GM18511 (cell line): ENCODE measurements around the gene LOXL4.

Source experiments
- ATAC-seq: cut with Tn5 transposase; IDR thresholded peaks from one replicate; pipeline ENCODE4 v1.9.1; 2021; ENCODE audit warnings: mild to moderate bottlenecking, moderate library complexity; ENCODE audit not compliant: unreplicated experiment

The LOXL4 gene

DNA sequence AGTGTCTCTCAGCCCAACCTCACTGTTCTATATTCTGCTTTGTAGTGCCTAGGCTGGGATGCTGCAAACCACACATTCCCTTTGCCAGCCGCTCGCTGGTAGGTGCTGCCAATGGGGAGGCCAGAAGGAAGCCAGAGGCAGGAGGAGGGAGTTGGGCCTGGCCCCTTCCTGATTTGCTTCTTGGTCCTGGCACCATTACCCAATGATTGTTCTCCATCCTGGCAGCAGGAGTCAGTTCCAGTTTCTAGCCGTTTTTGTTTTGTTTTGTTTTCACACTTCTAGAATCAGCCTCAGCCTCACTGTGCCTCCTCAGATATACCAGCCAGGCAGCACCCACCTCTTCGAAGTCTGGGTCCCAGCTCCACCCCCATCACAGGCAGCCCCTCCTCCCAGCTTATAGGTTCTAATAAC, 27.4 kb upstream of the LOXL4 start:
- no peak for ATAC-seq

DNA sequence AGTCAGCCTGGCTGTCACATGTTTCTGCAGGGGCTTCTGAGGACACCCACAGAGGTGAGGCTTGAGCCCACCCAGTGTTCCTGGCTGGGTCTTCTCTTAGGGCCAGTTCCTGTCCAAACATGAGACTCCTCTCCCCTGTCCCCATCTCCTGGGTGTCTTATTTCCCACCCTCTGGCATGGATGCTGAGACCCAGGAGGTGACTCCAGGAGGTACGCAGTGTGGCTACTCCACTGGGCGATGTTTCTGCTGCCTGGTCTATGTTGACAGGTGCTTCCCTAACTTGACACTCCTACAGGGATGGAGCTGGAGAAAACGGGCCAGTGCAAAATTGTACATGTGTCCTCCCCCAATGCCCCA, 26.3 kb upstream of the LOXL4 start:
- ATAC-seq = no peak

DNA sequence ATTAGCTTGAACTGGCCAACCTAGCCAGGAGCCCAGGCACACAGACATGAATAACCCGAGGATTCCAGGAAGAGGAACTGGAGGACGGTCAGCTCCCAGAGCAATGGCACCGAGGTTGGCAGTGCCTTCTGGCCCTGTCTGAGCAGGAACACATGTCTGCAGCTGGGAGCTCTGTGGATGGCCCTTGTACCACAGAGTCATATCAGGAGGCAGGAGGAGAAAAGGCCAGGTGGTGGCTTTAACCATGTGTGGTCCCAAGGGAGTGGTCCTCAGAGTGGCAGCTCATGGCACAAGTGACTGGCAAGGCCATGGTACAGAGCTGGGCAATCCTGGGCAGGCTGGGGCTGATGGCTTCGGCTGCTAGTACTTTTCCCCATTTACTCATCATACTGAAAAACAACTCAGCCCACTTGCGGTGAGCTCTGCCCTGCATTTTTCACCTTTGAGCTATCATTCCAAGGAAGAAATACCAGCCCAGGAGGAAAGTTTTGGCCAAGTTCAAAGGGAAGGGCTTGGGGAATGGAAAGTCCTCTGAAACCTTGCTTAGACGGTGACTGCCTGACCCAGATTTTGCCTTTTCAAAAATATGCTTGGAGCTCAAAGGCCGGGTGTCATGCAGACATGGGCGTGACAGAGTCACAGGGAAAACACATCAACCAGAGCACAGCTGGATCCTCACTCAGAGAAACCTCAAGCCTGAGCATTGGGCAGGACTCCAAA, 25.7 kb upstream of the LOXL4 start:
- ATAC-seq = no peak

DNA sequence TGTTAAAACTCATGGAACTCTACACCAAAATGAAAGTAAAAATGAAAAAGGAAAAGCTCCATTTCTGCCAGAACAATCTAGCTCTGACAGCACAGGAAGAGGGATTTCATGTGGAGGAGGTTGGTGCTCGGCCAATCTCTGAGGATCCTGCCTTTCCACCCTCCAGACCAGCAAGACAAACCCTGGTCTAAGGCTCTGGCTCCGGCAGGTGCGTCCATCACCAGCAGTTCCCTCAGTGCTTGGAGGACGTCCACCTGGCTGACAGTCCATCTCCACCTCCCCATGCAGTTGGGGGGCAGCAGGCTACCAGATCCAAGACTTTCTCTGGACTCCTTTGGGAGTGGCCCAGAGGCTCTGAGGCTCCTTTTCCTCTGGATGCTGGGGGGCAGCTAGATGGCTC, 25.0 kb upstream of the LOXL4 start:
- no peak for ATAC-seq

GRCh38 chr10:98289802-98290209, 21.8 kb upstream of the LOXL4 start:
- no peak for ATAC-seq

- ATAC-seq = no peak
Measured at GRCh38 chr10:98287321-98287720, 19.3 kb upstream of the LOXL4 start.

- ATAC-seq = no peak
Measured at GRCh38 chr10:98286419-98286818, 18.4 kb upstream of the LOXL4 start.

GRCh38 chr10:98285416-98285815, 17.4 kb upstream of the LOXL4 start:
- ATAC-seq = no peak

GRCh38 chr10:98276311-98276710, 8.3 kb upstream of the LOXL4 start:
- no peak for ATAC-seq

DNA sequence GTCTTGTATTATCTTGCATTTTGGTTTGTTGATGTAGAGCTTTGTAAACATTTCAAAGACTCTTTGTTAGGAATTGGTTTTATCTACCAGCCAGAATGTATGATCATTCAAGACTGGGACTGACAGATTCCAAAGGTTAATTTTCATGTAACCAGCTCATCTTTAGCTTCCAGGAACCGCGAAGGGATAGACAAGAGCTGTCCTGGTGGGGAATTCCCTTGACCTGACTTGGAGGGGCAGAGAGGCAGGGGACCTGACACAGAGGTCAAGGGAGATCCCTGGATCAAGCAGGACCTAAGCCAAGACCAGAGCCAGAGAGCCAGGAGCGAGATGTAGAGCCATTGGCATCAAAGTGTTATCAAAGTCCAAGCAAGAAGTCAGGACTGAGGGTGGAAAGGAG, 6.6 kb upstream of the LOXL4 start:
- no peak for ATAC-seq

DNA sequence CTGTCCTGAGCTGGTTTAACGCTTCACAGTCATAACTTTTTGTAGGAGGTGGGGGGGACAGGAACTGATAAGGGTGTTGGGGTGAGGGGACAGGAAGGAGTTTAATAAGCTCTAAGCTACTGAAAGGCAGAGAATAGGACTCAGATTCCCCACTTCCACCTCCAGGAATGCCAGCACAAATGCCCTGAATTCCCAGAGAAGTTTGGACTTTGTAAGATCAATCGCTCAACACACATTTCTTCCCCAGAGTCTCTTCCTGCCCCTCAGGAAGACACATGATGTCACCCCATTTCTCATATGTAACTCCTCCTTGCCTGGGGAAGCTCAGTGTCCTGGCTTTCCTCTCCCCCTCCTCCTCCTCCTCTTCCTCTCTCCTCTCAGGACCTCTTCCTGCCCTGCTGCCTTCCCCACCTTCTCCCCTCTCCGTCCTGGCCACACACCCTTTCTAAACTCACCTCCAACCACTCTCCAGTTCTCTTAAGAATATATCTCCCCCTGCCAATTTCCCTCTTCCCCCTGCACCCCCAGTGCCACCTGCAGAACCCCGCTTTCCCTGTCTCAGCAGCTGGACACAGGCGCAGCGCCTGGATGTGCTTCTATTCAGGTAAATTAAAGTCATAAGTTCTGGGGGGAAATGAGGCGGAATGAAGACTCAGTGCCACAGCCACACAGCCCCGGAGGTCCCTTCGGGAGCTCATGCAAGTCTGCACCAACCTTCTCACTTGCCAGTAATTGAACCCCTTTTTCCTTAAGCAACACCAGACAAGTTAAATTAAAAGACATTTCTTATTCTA, 5.3 kb upstream of the LOXL4 start:
- ATAC-seq = no peak

DNA sequence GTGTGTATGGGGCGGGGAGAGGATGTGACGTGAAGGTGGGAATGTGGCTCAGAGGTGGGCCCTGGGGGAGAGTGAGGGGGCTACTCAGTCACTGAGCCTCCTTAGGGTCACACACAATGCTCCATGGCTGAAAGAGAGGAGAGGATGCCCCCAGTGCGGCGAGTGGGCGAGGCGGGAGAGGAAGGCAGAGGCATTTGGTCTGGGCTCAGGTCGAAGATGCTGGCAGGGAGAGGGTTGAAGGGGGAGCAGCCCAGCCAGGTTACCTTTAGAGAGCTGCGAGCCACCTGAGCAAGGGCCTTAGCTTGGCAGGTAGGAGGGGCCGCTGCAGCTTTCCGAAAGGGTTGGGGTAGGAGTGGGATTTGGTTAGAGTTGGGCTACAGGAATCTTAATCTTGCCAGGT, 4.7 kb upstream of the LOXL4 start:
- no peak for ATAC-seq

DNA sequence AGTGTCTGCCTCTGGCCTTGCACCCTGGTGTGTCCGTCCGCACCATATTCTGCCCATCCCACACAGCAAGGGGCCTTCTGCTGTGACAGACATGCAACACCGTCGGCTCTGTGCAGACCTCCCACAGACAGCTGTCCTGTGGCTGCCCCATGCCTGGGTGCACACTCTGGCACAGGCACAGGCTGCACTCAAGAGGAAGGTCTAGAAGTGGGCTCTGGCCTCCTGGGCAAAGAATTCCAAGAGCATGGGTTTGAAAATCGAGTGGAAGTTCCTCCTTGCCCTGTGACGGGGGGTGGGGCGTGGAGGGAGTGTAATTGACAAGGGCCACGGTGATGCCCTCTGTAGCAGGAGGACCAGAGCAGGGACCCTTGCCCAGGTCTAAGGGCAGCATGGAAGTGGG, 4.3 kb upstream of the LOXL4 start:
- ATAC-seq = no peak

DNA sequence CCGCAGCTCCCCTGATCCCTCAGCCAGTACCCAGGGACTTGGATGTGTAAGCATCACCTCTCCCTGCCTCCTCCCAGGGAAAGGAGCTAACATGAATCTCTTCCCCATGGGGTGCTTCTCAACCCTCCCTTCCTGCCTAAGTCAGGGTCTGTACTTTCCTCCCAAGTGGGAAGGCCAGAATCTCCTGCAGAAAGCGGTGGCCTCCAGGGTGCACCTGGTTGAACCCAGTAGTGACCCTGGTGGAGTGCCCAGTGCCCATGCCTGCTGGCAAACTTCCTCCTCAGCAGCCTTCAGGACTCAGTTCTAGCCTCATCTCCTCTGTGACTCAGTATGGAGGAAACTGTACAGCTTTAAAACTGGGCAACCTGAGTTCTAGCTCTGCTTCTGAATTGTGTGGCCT, 2.8 kb upstream of the LOXL4 start:
- no peak for ATAC-seq

DNA sequence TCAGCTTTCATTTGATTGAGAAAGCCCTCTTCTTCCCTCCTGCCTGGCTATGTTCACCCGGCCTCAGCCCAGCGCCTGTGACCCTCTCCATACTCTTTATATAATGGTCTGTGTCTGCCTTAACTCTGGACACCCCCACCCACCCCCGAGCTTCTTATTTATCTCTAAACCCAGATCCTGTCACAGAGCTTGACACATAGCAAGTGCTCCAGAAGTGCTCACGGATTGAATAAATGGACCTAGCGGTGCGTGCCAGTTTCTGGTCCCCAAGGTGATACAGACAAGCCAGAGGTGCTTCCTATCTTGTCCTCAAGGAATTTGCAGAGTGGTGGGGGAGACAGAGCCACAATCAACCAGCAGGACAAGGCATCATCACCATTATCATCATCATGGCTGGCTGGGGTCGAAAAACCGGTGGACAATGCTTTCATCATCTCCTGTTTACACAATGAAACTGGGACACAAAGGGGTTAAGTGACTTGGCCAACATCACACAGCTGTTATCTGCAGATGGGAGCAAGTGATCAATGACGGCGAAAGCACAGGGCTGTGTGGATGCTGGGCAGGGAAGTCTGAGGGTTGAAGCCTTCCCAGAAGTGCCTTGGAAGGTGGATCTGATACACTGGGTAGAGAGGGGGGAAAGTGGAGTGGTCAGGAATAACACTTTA, 2.2 kb upstream of the LOXL4 start:
- ATAC-seq = no peak

- ATAC-seq = no peak
Measured at GRCh38 chr10:98269435-98269912, 1.5 kb upstream of the LOXL4 start.

DNA sequence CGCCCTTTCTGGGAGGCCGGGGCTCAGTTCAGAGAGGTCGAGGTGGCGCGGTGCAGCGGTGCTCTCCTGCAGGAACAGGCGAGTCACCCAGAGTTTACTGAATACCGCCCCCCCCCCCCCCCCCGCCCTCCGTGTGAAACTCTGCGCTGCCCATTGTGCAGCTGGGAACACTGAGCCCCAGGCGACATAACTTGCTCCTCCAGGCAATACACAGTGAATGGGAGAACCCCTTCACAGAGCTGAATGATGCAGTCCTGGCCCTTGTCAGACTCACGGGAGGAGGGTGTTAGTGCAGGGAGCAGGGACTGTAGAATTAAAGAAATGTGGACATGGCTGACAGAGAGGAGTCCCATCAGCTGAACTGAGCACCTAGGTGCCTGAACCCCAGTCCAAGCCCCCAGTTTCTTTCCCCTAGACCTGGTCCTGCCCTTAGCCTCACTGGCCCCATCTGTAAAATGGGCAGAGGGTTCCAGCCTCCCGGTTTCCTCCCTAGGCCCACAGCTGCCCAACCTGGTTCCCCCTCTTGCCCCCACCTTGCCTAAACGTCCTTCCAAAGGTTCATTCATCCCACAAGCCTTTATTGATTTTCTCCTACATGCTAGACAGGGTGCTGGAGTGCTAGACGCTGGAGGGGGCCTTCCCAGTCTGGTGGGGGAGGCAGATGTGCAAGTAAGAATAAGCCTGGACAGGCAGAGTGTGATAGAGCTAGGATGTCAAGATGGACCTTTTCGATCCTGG, 869 bp upstream of the LOXL4 start:
- ATAC-seq = peak; percentile 6

- ATAC-seq = no peak
Measured at GRCh38 chr10:98267069-98267893, 713 bp downstream of the LOXL4 start.

- ATAC-seq = no peak
Measured at GRCh38 chr10:98266647-98267046, 1.3 kb downstream of the LOXL4 start.
